Calu3 (cell line): ENCODE measurements around the gene SHTN1. TPM values are rescaled to one million over a fixed set of nuclear protein-coding genes. Genes with fewer than 3 reads are reported as not detected.

Experiments
- BruUV-seq: library from RNA; stranded (reverse); fragments of 400-500 nt; replicated peaks from 2 replicates; lab custom pipeline; 2021; lab: Mats Ljungman, UMichigan
- CTCF ChIA-PET: fragments of 300-600 bp; sonication (Branson Sonifier 250); formaldehyde crosslinking; loops from one replicate; lab custom pipeline; 2022; ENCODE audit warnings: antibody characterized with exemption; lab: Charles Lee
- DNase-seq: peaks from one replicate; pipeline ENCODE4 v3.0.0; 2022
- H3K27ac Mint-ChIP-seq: one replicate; pipeline ENCODE4 v1.8.0; 2022; ENCODE audit warnings: mixed read lengths; ENCODE audit not compliant: unreplicated experiment
- H3K27me3 Mint-ChIP-seq: one replicate; pipeline ENCODE4 v1.8.0; 2022; ENCODE audit warnings: mixed read lengths; ENCODE audit not compliant: unreplicated experiment
- H3K36me3 Mint-ChIP-seq: one replicate; pipeline ENCODE4 v1.8.0; 2022; ENCODE audit warnings: mild to moderate bottlenecking, moderate library complexity, mixed read lengths; ENCODE audit not compliant: insufficient read depth, unreplicated experiment
- H3K4me1 Mint-ChIP-seq: one replicate; pipeline ENCODE4 v1.8.0; 2022; ENCODE audit warnings: mild to moderate bottlenecking, low read depth, mixed read lengths; ENCODE audit not compliant: unreplicated experiment
- H3K4me3 Mint-ChIP-seq: one replicate; pipeline ENCODE4 v1.8.0; 2022; ENCODE audit warnings: mild to moderate bottlenecking, low read depth, moderate library complexity, mixed read lengths; ENCODE audit not compliant: unreplicated experiment
- H3K9me3 Mint-ChIP-seq: one replicate; pipeline ENCODE4 v1.8.0; 2022; ENCODE audit warnings: low read depth, mixed read lengths; ENCODE audit not compliant: unreplicated experiment
- CTCF ChIP-seq: fragments of 200-600 bp; IDR thresholded peaks from one replicate; pipeline ENCODE4 v1.8.0; 2022; ENCODE audit warnings: antibody characterized with exemption; ENCODE audit not compliant: unreplicated experiment
- intact Hi-C: fragments of 100-400 bp; cut with micrococcal nuclease; formaldehyde crosslinking; loops from one replicate; pipeline ENCODE4 v1.10.0; 2022; ENCODE audit not compliant: unreplicated experiment
- total RNA-seq: library from RNA; stranded (reverse); gene quantifications from 2 replicates; pipeline ENCODE4 v1.2.3, GENCODE V29; 2022

Gene SHTN1
- total RNA-seq, 1 experiment from 2014 or later: 32.3 TPM

DNA sequence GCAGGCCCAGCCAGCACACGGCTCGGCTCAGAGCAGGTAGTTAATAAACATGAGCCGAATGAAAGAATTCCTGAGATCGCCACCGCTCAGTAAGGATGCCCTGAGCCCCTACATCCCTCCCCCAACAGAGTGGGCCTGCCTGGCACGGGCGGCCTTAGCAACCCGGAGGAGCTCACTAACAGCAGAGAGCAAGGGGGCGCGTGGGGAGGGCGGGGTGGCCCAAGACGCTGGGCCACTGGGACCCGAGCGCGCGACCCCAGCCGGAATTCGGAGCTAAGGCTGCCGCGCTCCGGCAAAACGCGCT lies 156.1 kb downstream of the SHTN1 start:
- Mint-ChIP-seq H3K27me3 (no peaks in the 10 kb centered on the region), H3K36me3 (peaks cover 20% of the 10 kb centered on the region), H3K4me3 (peak overlapping the region; percentile 76), H3K4me1 (peaks cover 26% of the 10 kb centered on the region), H3K27ac (peak overlapping the region; percentile 54), H3K9me3 (no peaks in the 10 kb centered on the region)
- intact Hi-C loops: no loop called here
- no peak for TF ChIP-seq CTCF
- no TSS peak for BruUV-seq
- CTCF ChIA-PET: interaction anchor here (1.0 kb wide), 1 partner anchor 326 kb away, joined by 3 read pairs; no protein-coding TSS in a partner anchor
- DNase-seq: no peak

DNA sequence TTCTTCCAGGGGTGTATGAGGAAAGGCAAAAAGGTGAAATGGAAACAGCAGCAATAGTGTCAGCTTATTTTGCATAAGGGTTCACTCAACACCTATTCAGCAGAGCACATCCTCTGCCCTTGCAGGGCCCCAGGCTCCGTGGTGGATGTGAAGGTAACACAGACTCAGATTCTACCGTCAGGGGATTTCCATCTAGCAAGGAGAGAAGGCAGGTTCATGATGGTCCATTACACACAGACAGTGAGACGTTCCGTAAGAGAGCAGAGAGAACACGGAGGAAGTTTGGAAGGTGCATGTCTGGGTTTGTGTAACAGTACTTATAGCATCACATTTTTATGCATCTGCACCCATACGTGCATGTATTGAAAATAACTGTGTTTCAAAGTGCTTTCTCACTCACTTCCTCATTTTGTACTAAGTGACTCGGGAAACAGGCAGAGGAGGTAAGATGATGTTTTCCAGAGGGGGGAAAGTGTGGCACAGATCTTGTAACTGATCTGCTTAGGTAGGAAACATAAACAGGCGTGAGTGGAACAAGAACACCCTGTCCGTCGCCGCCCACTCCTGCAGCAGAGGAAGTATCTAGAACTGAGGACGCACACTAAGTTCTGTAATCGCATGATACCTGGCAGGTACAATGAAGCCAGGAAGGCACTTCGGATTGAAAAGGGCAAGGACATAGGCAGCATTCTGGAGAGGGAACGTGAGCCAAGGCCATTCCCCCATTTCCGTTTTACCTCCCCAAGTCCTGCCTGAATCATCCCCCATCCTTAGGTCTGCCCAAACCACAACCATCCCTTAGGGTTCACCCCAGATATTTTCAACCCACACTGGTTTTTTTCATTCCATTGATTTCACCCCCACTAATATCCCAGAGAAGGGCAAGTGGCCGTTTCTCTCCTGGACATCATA lies 156.7 kb downstream of the SHTN1 start:
- no peak for TF ChIP-seq CTCF
- Mint-ChIP-seq H3K27me3 (no peaks in the 10 kb centered on the region), H3K36me3 (peaks cover 20% of the 10 kb centered on the region), H3K4me1 (peaks cover 26% of the 10 kb centered on the region), H3K27ac (peak overlapping the region; percentile 54), H3K4me3 (peak overlapping the region; percentile 76), H3K9me3 (no peaks in the 10 kb centered on the region)
- no peak for DNase-seq
- CTCF ChIA-PET: interaction anchor here (1.0 kb wide), 1 partner anchor 326 kb away, joined by 3 read pairs; no protein-coding TSS in a partner anchor
- intact Hi-C loops: no loop called here
- no TSS peak for BruUV-seq

GRCh38 chr10:116845823-116846222 lies 159.2 kb downstream of the SHTN1 start:
- H3K4me1 Mint-ChIP-seq: peaks cover 15% of the 10 kb centered on the region
- TF ChIP-seq CTCF: no peak
- H3K36me3 Mint-ChIP-seq: peaks cover 20% of the 10 kb centered on the region
- no peak overlapping the region for H3K27ac Mint-ChIP-seq
- intact Hi-C loops: no loop called here
- no peaks in the 10 kb centered on the region for H3K27me3 Mint-ChIP-seq
- H3K4me3 Mint-ChIP-seq: no peak overlapping the region
- H3K9me3 Mint-ChIP-seq: no peaks in the 10 kb centered on the region
- BruUV-seq: no TSS peak
- CTCF ChIA-PET: no interaction called here
- no peak for DNase-seq

GRCh38 chr10:116840389-116841075 lies 164.5 kb downstream of the SHTN1 start:
- no peak overlapping the region for H3K27ac Mint-ChIP-seq
- intact Hi-C loops: no loop called here
- CTCF ChIA-PET: no interaction called here
- no peaks in the 10 kb centered on the region for H3K36me3 Mint-ChIP-seq
- no peaks in the 10 kb centered on the region for H3K27me3 Mint-ChIP-seq
- no peak for TF ChIP-seq CTCF
- no peak overlapping the region for H3K4me3 Mint-ChIP-seq
- no TSS peak for BruUV-seq
- H3K9me3 Mint-ChIP-seq: no peaks in the 10 kb centered on the region
- DNase-seq: no peak
- H3K4me1 Mint-ChIP-seq: no peaks in the 10 kb centered on the region
